Keratinocyte (primary cell): Measurements from ENCODE around the gene ALCAM. TPM values are rescaled to one million over a fixed set of nuclear protein-coding genes. Genes with fewer than 3 reads are reported as not detected.

Source experiments
- DNase-seq: peaks from one replicate; pipeline ENCODE4 v3.0.0-alpha.2; 2011; ENCODE audit warnings: low read depth, missing footprints, low spot score
- FAIRE-seq: peaks from 2 replicates; lab custom pipeline; 2011; peaks lifted over from hg19 to GRCh38; lab: Jason Lieb, UNC
- H2AFZ ChIP-seq: 2 replicates; pipeline ENCODE4 v1.6.0; 2012; ENCODE audit warnings: low read length, control low read depth, inconsistent platforms; ENCODE audit not compliant: control insufficient read depth
- H3K27ac ChIP-seq: 2 replicates; pipeline ENCODE4 v1.5.1; 2011; ENCODE audit warnings: low read length; ENCODE audit not compliant: control insufficient read depth, insufficient read depth
- H3K27me3 ChIP-seq: 3 replicates; pipeline ENCODE4 v1.6.0; 2011; ENCODE audit warnings: low read length; ENCODE audit not compliant: control insufficient read depth, insufficient read depth; ENCODE audit errors: extremely low read depth
- H3K36me3 ChIP-seq, 2 experiments: 2 replicates in 1 of 2; 3 replicates in 1 of 2; pipeline ENCODE4 v1.5.1; 2011; ENCODE audit warnings: low read length in 2 of 2, mild to moderate bottlenecking in 1 of 2; ENCODE audit not compliant: control insufficient read depth in 2 of 2, insufficient read depth in 2 of 2; ENCODE audit errors: extremely low read depth in 1 of 2
- H3K4me1 ChIP-seq: 3 replicates; pipeline ENCODE4 v1.5.1; 2011; ENCODE audit warnings: low read length; ENCODE audit not compliant: control insufficient read depth, insufficient read depth; ENCODE audit errors: extremely low read depth
- H3K4me2 ChIP-seq: 3 replicates; pipeline ENCODE4 v1.6.0; 2011; ENCODE audit warnings: low read depth, low read length; ENCODE audit not compliant: control insufficient read depth, insufficient read depth; ENCODE audit errors: extremely low read depth
- H3K4me3 ChIP-seq, 3 experiments: fragments of 200-600 bp in 1 of 3; sonication (generic) in 1 of 3; 2 replicates in 2 of 3; 3 replicates in 1 of 3; pipeline ENCODE4 v1.5.1; 2011 to 2016; ENCODE audit warnings: low read length in 3 of 3, mild to moderate bottlenecking in 3 of 3, control low read depth in 2 of 3, inconsistent platforms in 1 of 3, low read depth in 1 of 3, mixed read lengths in 1 of 3, mixed run types in 1 of 3, moderate library complexity in 1 of 3; ENCODE audit not compliant: control insufficient read depth in 2 of 3, insufficient read depth in 2 of 3; ENCODE audit errors: extremely low read depth in 1 of 3
- H3K79me2 ChIP-seq: 2 replicates; pipeline ENCODE4 v1.6.0; 2012; ENCODE audit warnings: low read length; ENCODE audit not compliant: control insufficient read depth, insufficient read depth
- H3K9ac ChIP-seq: 3 replicates; pipeline ENCODE4 v1.6.0; 2011; ENCODE audit warnings: low read length; ENCODE audit not compliant: control insufficient read depth, insufficient read depth; ENCODE audit errors: extremely low read depth
- H3K9me1 ChIP-seq: 3 replicates; pipeline ENCODE4 v1.6.0; 2011; ENCODE audit warnings: low read length; ENCODE audit not compliant: control insufficient read depth, insufficient read depth; ENCODE audit errors: extremely low read depth
- H3K9me3 ChIP-seq: 2 replicates; pipeline ENCODE4 v1.5.1; 2012; ENCODE audit warnings: low read depth, low read length; ENCODE audit not compliant: control insufficient read depth
- H4K20me1 ChIP-seq: 3 replicates; pipeline ENCODE4 v1.6.0; 2011; ENCODE audit warnings: low read length; ENCODE audit not compliant: control insufficient read depth, insufficient read depth; ENCODE audit errors: extremely low read depth
- CTCF ChIP-seq, 3 experiments: IDR thresholded peaks in 1 of 3; conservative IDR thresholded peaks in 1 of 3; optimal IDR thresholded peaks in 1 of 3; 2 replicates in 2 of 3; 3 replicates in 1 of 3; pipeline versions ENCODE3 to v1.5.1; 2011; ENCODE audit warnings: low read length in 3 of 3, mild to moderate bottlenecking in 3 of 3, moderate library complexity in 2 of 3, control low read depth in 1 of 3, inconsistent platforms in 1 of 3; ENCODE audit not compliant: insufficient read depth in 2 of 3; ENCODE audit errors: extremely low read depth in 1 of 3
- EZH2 ChIP-seq: IDR thresholded peaks from one replicate; pipeline ENCODE4 v1.6.1; 2012; ENCODE audit warnings: inconsistent platforms, mild to moderate bottlenecking, low read length, moderate library complexity
- dilution Hi-C: fragments of 300-500 bp; cut with MboI; formaldehyde crosslinking; loops from one replicate; pipeline ENCODE4 v1.7.0; 2020; ENCODE audit warnings: low sequenced_read_pairs; ENCODE audit not compliant: extremely low pct_ligation_motif_present
- polyA plus RNA-seq, 5 experiments: library from polyadenylated mRNA; depleted of rRNA in 3 of 5; stranded (reverse) in 3 of 5; stranded (forward) in 1 of 5; unstranded in 1 of 5; fragments of >200 nt; gene quantifications; 1 replicate in 1 of 5; 2 replicates in 3 of 5; 3 replicates in 1 of 5; pipeline versions ENCODE4 v1.2.1 to v1.2.3, GENCODE V29; 2011 to 2012; ENCODE audit warnings: missing spikeins in 2 of 5, low read depth in 1 of 5, low replicate concordance in 1 of 5

The ALCAM gene
- polyA plus RNA-seq, 1 donor (not counting 4 experiments of a cell fraction or from before 2014, with no cell fraction given) = 71.3 TPM

- TF ChIP-seq EZH2 (no peak), CTCF (optimal IDR thresholded peaks at IDR 0.05 in 1 of 3, IDR thresholded peaks at IDR 0.05 in 1 of 3, conservative IDR thresholded peaks at IDR 0.05 in 1 of 3; ENCODE audit: extremely low read depth in 1 of 3, insufficient read depth in 2 of 3, low read length in 3 of 3) (no peak)
- no peaks in the 10 kb centered on the region for H3K9me1 ChIP-seq
- dilution Hi-C loops = no loop called here
- FAIRE-seq = no peak
- no peak for DNase-seq
- no peak overlapping the region for H3K27ac ChIP-seq
- peaks cover 8 to 11% of the 10 kb centered on the region in 2 experiments for H3K36me3 ChIP-seq
- no peaks in the 10 kb centered on the region for H3K4me1 ChIP-seq
- no peaks in the 10 kb centered on the region for H3K79me2 ChIP-seq
- H3K9ac ChIP-seq = no peak overlapping the region
- no peak overlapping the region for H3K4me3 ChIP-seq
- no peaks in the 10 kb centered on the region for H3K9me3 ChIP-seq
- H3K4me2 ChIP-seq = no peak overlapping the region
- H2AFZ ChIP-seq = no peak overlapping the region
- H3K27me3 ChIP-seq = no peaks in the 10 kb centered on the region
- H4K20me1 ChIP-seq = no peaks in the 10 kb centered on the region
These were observed 175.7 kb downstream of the ALCAM start for GRCh38 chr3:105542282-105543019.

- Histone ChIP-seq H3K4me3 (no peak overlapping the region), H3K27me3 (no peaks in the 10 kb centered on the region), H3K9me3 (no peaks in the 10 kb centered on the region), H2AFZ (no peak overlapping the region), H3K9ac (no peak overlapping the region), H3K4me2 (no peak overlapping the region), H4K20me1 (no peaks in the 10 kb centered on the region), H3K9me1 (no peaks in the 10 kb centered on the region), H3K4me1 (no peaks in the 10 kb centered on the region), H3K27ac (no peak overlapping the region), H3K36me3 (peaks cover 11 to 13% of the 10 kb centered on the region in 2 experiments), H3K79me2 (no peaks in the 10 kb centered on the region)
- FAIRE-seq (no peak), DNase-seq (no peak)
- dilution Hi-C loops = no loop called here
- TF ChIP-seq EZH2 (no peak), CTCF (optimal IDR thresholded peaks at IDR 0.05 in 1 of 3, IDR thresholded peaks at IDR 0.05 in 1 of 3, conservative IDR thresholded peaks at IDR 0.05 in 1 of 3; ENCODE audit: extremely low read depth in 1 of 3, insufficient read depth in 2 of 3, low read length in 3 of 3) (no peak)
These were observed 178.3 kb downstream of the ALCAM start for GRCh38 chr3:105545051-105545450.
